Measurements from ENCODE around the gene TPD52L1. TPM values are rescaled to one million over a fixed set of nuclear protein-coding genes. Genes with fewer than 3 reads are reported as not detected.

Gene TPD52L1
- total RNA-seq, 1 donor from 2014 or later = 15.6 TPM

GRCh38 chr6:125233202-125233601 is 79.6 kb downstream of the TPD52L1 start:
- Histone ChIP-seq H3K27ac (no peak overlapping the region), H3K4me1 (no peaks in the 10 kb centered on the region), H3K36me3 (no peaks in the 10 kb centered on the region), H3K27me3 (ENCODE audit: low read depth) (no peaks in the 10 kb centered on the region), H3K4me3 (no peak overlapping the region), H3K9me3 (no peaks in the 10 kb centered on the region)
- intact Hi-C loops (cut with DNase I) = no loop called here
- ATAC-seq = no peak
- no peak for TF ChIP-seq CTCF (IDR thresholded peaks at IDR 0.05)
- no peak for DNase-seq

GRCh38 chr6:125236536-125237327 is 83.2 kb downstream of the TPD52L1 start:
- no peak for TF ChIP-seq CTCF (IDR thresholded peaks at IDR 0.05)
- H3K27ac ChIP-seq = no peak overlapping the region
- H3K4me1 ChIP-seq = no peaks in the 10 kb centered on the region
- intact Hi-C loops (cut with DNase I) = no loop called here
- no peaks in the 10 kb centered on the region for H3K36me3 ChIP-seq
- no peak overlapping the region for H3K4me3 ChIP-seq
- DNase-seq (no peak), ATAC-seq (no peak)
- peaks cover 12% of the 10 kb centered on the region for H3K9me3 ChIP-seq
- no peaks in the 10 kb centered on the region for H3K27me3 ChIP-seq (ENCODE audit: low read depth)

- no peaks in the 10 kb centered on the region for H3K27me3 ChIP-seq (ENCODE audit: low read depth)
- intact Hi-C loops (cut with DNase I) = no loop called here
- no peak for ATAC-seq
- H3K4me3 ChIP-seq = no peak overlapping the region
- no peaks in the 10 kb centered on the region for H3K4me1 ChIP-seq
- DNase-seq = no peak
- no peaks in the 10 kb centered on the region for H3K36me3 ChIP-seq
- H3K9me3 ChIP-seq = peaks cover 13% of the 10 kb centered on the region
- no peak for TF ChIP-seq CTCF (IDR thresholded peaks at IDR 0.05)
- no peak overlapping the region for H3K27ac ChIP-seq
Measured at GRCh38 chr6:125237764-125238163, 84.2 kb downstream of the TPD52L1 start.

GRCh38 chr6:125245109-125245508 is 91.5 kb downstream of the TPD52L1 start:
- intact Hi-C loops (cut with DNase I) = no loop called here
- no peaks in the 10 kb centered on the region for H3K4me1 ChIP-seq
- H3K27ac ChIP-seq = no peak overlapping the region
- H3K27me3 ChIP-seq (ENCODE audit: low read depth) = no peaks in the 10 kb centered on the region
- H3K36me3 ChIP-seq = no peaks in the 10 kb centered on the region
- H3K9me3 ChIP-seq = peaks cover 22% of the 10 kb centered on the region
- ATAC-seq (no peak), DNase-seq (no peak)
- TF ChIP-seq CTCF (IDR thresholded peaks at IDR 0.05) = no peak
- H3K4me3 ChIP-seq = no peak overlapping the region

GRCh38 chr6:125245523-125246264 is 92.1 kb downstream of the TPD52L1 start:
- no peak for TF ChIP-seq CTCF (IDR thresholded peaks at IDR 0.05)
- Histone ChIP-seq H3K9me3 (peaks cover 19% of the 10 kb centered on the region), H3K4me3 (no peak overlapping the region), H3K27ac (no peak overlapping the region), H3K4me1 (no peaks in the 10 kb centered on the region), H3K27me3 (ENCODE audit: low read depth) (no peaks in the 10 kb centered on the region), H3K36me3 (no peaks in the 10 kb centered on the region)
- intact Hi-C loops (cut with DNase I) = no loop called here
- DNase-seq (no peak), ATAC-seq (no peak)
